ENCODE results near the gene ASB18. TPM values are rescaled to one million over a fixed set of nuclear protein-coding genes. Genes with fewer than 3 reads are reported as not detected.

ASB18 gene
- total RNA-seq, 1 donor from 2014 or later: not detected

GRCh38 chr2:236252602-236253001 is 11.6 kb downstream of the ASB18 start:
- Mint-ChIP-seq H3K9me3 (no peaks in the 10 kb centered on the region), H3K36me3 (ENCODE audit: low read depth) (no peaks in the 10 kb centered on the region), H3K27me3 (peaks cover 2% of the 10 kb centered on the region), H3K27ac (no peak overlapping the region), H3K4me1 (no peaks in the 10 kb centered on the region), H3K4me3 (no peak overlapping the region)
- TF ChIP-seq CTCF (IDR thresholded peaks at IDR 0.05): no peak
- intact Hi-C loops (cut with micrococcal nuclease): no loop called here
- CTCF ChIA-PET: no interaction called here
- no peak for DNase-seq
- POLR2A ChIA-PET: no interaction called here
- no peak for ATAC-seq (ENCODE audit: low read depth)

- no peak overlapping the region for H3K4me3 Mint-ChIP-seq
- no peak for ATAC-seq (ENCODE audit: low read depth)
- CTCF ChIA-PET: no interaction called here
These were observed 13.2 kb downstream of the ASB18 start for GRCh38 chr2:236250909-236251579.

GRCh38 chr2:236250286-236250685 is 13.9 kb downstream of the ASB18 start:
- H3K36me3 Mint-ChIP-seq (ENCODE audit: low read depth): no peaks in the 10 kb centered on the region
- no peaks in the 10 kb centered on the region for H3K9me3 Mint-ChIP-seq
- H3K4me3 Mint-ChIP-seq: no peak overlapping the region
- peaks cover 7% of the 10 kb centered on the region for H3K27me3 Mint-ChIP-seq
- no peak for TF ChIP-seq CTCF (IDR thresholded peaks at IDR 0.05)
- no peak for ATAC-seq (ENCODE audit: low read depth)
- ChIA-PET CTCF (no interaction called here), POLR2A (no interaction called here)
- no peak for DNase-seq
- H3K27ac Mint-ChIP-seq: no peak overlapping the region
- intact Hi-C loops (cut with micrococcal nuclease): no loop called here
- H3K4me1 Mint-ChIP-seq: no peaks in the 10 kb centered on the region

More at GRCh38 chr2:236250909-236251579, 13.2 kb downstream of the ASB18 start:
- Mint-ChIP-seq H3K4me1 (no peaks in the 10 kb centered on the region), H3K27me3 (peaks cover 2% of the 10 kb centered on the region), H3K9me3 (no peaks in the 10 kb centered on the region), H3K36me3 (ENCODE audit: low read depth) (no peaks in the 10 kb centered on the region), H3K27ac (no peak overlapping the region)
- TF ChIP-seq CTCF (IDR thresholded peaks at IDR 0.05): no peak
- intact Hi-C loops (cut with micrococcal nuclease): no loop called here
- no peak for DNase-seq
- POLR2A ChIA-PET: no interaction called here

- no peaks in the 10 kb centered on the region for H3K9me3 Mint-ChIP-seq
- no peaks in the 10 kb centered on the region for H3K4me1 Mint-ChIP-seq
- ATAC-seq (ENCODE audit: low read depth) (no peak), DNase-seq (no peak)
- intact Hi-C loops (cut with micrococcal nuclease): no loop called here
- peaks cover 7% of the 10 kb centered on the region for H3K27me3 Mint-ChIP-seq
- CTCF ChIA-PET: no interaction called here
- POLR2A ChIA-PET: no interaction called here
- H3K36me3 Mint-ChIP-seq (ENCODE audit: low read depth): no peaks in the 10 kb centered on the region
- TF ChIP-seq CTCF (IDR thresholded peaks at IDR 0.05): no peak
- H3K4me3 Mint-ChIP-seq: no peak overlapping the region
- H3K27ac Mint-ChIP-seq: no peak overlapping the region
These were observed 15.1 kb downstream of the ASB18 start for GRCh38 chr2:236249066-236249465.

GRCh38 chr2:236246711-236247246 is 17.4 kb downstream of the ASB18 start:
- no peak for TF ChIP-seq CTCF (IDR thresholded peaks at IDR 0.05)
- DNase-seq: no peak
- no peaks in the 10 kb centered on the region for H3K9me3 Mint-ChIP-seq
- no peaks in the 10 kb centered on the region for H3K4me1 Mint-ChIP-seq
- intact Hi-C loops (cut with micrococcal nuclease): no loop called here
- H3K4me3 Mint-ChIP-seq: no peak overlapping the region
- H3K36me3 Mint-ChIP-seq (ENCODE audit: low read depth): no peaks in the 10 kb centered on the region
- ChIA-PET CTCF (interaction anchor here (0.6 kb wide), 1 partner anchor 260 kb away, joined by 3 read pairs; no protein-coding TSS in a partner anchor), POLR2A (no interaction called here)
- ATAC-seq (ENCODE audit: low read depth): no peak
- H3K27ac Mint-ChIP-seq: no peak overlapping the region
- peaks cover 7% of the 10 kb centered on the region for H3K27me3 Mint-ChIP-seq

Data from activated B cell treated with CpG ODN at 0.5 μM for 24 hours (primary cell).